ENCODE results near the gene COMMD6. TPM values are rescaled to one million over a fixed set of nuclear protein-coding genes. Genes with fewer than 3 reads are reported as not detected.

The COMMD6 gene
- total and polyA plus RNA-seq, 8 donors, result 38.1 to 96.5 (median 59.2) TPM

- ATAC-seq, result no peak
- TF ChIP-seq CTCF (IDR thresholded peaks at IDR 0.05), result no peak
- Histone ChIP-seq H3K4me1 (no peaks in the 10 kb centered on the region), H3K27me3 (no peaks in the 10 kb centered on the region), H3K4me3 (no peak overlapping the region), H3K9me3 (no peaks in the 10 kb centered on the region), H3K27ac (no peak overlapping the region), H3K36me3 (no peaks in the 10 kb centered on the region)
- WGBS, 2 donors, result 93 to 97% methylated on average over 6 of the region's 6 CpGs
- FAIRE-seq, result no peak
- intact Hi-C loops (cut with DNase I), result no loop called here
- DNase-seq, result peak in 1 of 6 donors; percentile 43
These were observed 29.6 kb downstream of the COMMD6 start for GRCh38 chr13:75508002-75508548.

GRCh38 chr13:75507027-75508001 is 30.3 kb downstream of the COMMD6 start:
- Histone ChIP-seq H3K4me1 (no peaks in the 10 kb centered on the region), H3K4me3 (no peak overlapping the region), H3K27ac (no peak overlapping the region), H3K27me3 (no peaks in the 10 kb centered on the region), H3K9me3 (no peaks in the 10 kb centered on the region), H3K36me3 (no peaks in the 10 kb centered on the region)
- intact Hi-C loops (cut with DNase I), result no loop called here
- FAIRE-seq (no peak), DNase-seq (peak in 2 of 6 donors; percentile 23 to 32), ATAC-seq (peak in 1 of 4 donors; percentile 39)
- TF ChIP-seq CTCF (IDR thresholded peaks at IDR 0.05), result no peak
- WGBS, 2 donors, result 88 to 89% methylated on average over 10 of the region's 10 CpGs

GRCh38 chr13:75506018-75506417 is 31.6 kb downstream of the COMMD6 start:
- H3K36me3 ChIP-seq, result no peaks in the 10 kb centered on the region
- no peak overlapping the region for H3K4me3 ChIP-seq
- H3K9me3 ChIP-seq, result no peaks in the 10 kb centered on the region
- no peaks in the 10 kb centered on the region for H3K27me3 ChIP-seq
- FAIRE-seq (no peak), ATAC-seq (peak in 1 of 4 donors; percentile 18), DNase-seq (no peak)
- no peak for TF ChIP-seq CTCF (IDR thresholded peaks at IDR 0.05)
- intact Hi-C loops (cut with DNase I), result no loop called here
- no peaks in the 10 kb centered on the region for H3K4me1 ChIP-seq
- H3K27ac ChIP-seq, result no peak overlapping the region
- WGBS, 2 donors, result 84 to 95% methylated on average over 1 of the region's 1 CpG

GRCh38 chr13:75505327-75505726 is 32.3 kb downstream of the COMMD6 start:
- FAIRE-seq (no peak), ATAC-seq (peak in 2 of 4 donors; percentile 53 to 54), DNase-seq (no peak)
- no peaks in the 10 kb centered on the region for H3K36me3 ChIP-seq
- no peaks in the 10 kb centered on the region for H3K9me3 ChIP-seq
- 36 to 43% methylated on average over 3 of the region's 3 CpGs for WGBS, 2 donors
- TF ChIP-seq CTCF (IDR thresholded peaks at IDR 0.05), result no peak
- no peak overlapping the region for H3K27ac ChIP-seq
- no peaks in the 10 kb centered on the region for H3K4me1 ChIP-seq
- no peak overlapping the region for H3K4me3 ChIP-seq
- intact Hi-C loops (cut with DNase I), result no loop called here
- no peaks in the 10 kb centered on the region for H3K27me3 ChIP-seq

GRCh38 chr13:75495938-75496337 is 41.7 kb downstream of the COMMD6 start:
- H3K27ac ChIP-seq, result no peak overlapping the region
- intact Hi-C loops (cut with DNase I), result no loop called here
- no peaks in the 10 kb centered on the region for H3K36me3 ChIP-seq
- no peaks in the 10 kb centered on the region for H3K27me3 ChIP-seq
- H3K4me1 ChIP-seq, result no peaks in the 10 kb centered on the region
- no peak for TF ChIP-seq CTCF (IDR thresholded peaks at IDR 0.05)
- 83 to 84% methylated on average over 5 of the region's 5 CpGs for WGBS, 2 donors
- no peaks in the 10 kb centered on the region for H3K9me3 ChIP-seq
- FAIRE-seq (no peak), DNase-seq (no peak), ATAC-seq (no peak)
- H3K4me3 ChIP-seq, result no peak overlapping the region

Measured in pancreas (tissue), 10 donors.